GF-D8 (cell line): Measurements from ENCODE around the gene PRDM12.

Source experiments
- DNase-seq: peaks from one replicate; lab custom pipeline; 2025; lab: John Stamatoyannopoulos, UW

The PRDM12 gene

GRCh38 chr9:130635721-130636647 lies 28.4 kb upstream of the PRDM12 start:
- DNase-seq, result no peak

DNA sequence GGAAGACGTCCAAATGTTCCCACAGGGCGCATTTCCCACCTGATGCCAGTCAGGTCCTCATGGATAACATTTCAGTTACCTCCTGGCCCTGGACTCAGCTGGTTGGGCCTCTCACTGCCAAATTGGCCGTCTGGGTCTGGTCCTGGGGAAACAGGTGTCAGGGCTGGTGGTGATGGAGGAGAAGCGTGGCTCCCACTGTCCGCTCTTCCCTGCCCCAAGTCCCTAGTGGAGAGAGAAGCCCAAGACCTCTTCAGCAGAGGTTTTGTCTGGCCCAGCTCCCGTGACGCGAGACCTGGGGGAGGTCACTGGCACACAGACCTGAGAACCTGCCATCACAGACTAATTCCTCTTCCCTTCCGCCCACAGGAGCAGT lies 27.8 kb upstream of the PRDM12 start:
- DNase-seq, result no peak

GRCh38 chr9:130638284-130639123 lies 25.9 kb upstream of the PRDM12 start:
- no peak for DNase-seq

- no peak for DNase-seq
These were observed 25.1 kb upstream of the PRDM12 start for GRCh38 chr9:130639124-130639765.

DNA sequence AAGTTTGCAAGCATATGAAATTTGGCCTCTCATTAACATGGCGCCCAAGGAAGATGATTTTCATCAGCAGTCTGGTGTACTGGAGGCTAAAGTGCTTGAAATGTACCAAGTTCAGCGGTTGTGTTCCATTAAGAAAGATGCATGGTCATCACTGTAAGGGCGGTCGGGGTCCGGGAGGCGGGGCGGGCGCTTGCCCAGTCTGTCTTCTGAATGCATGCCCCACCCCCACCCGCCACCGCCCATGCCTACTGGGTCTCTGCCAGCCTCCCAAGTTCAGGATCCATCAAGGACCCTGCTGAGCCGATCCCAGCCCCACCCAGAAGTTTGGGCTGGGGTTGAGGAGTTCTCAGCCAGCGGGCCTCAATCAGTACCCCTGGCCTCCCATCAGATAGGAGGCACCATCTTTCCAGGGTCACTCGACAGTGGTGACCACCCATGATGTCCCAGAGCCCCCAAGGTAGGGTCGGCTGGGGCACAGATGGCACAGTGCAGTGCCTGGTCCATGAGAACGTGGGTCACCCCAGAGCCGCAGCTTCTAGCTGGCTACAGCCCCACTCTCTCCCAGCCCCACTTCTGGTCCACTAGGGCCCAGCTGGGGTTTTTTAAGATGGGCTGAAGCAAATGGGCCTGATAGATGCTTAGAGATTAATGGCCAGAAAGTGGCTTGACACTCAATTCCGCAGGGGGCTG lies 24.4 kb upstream of the PRDM12 start:
- DNase-seq, result no peak

DNA sequence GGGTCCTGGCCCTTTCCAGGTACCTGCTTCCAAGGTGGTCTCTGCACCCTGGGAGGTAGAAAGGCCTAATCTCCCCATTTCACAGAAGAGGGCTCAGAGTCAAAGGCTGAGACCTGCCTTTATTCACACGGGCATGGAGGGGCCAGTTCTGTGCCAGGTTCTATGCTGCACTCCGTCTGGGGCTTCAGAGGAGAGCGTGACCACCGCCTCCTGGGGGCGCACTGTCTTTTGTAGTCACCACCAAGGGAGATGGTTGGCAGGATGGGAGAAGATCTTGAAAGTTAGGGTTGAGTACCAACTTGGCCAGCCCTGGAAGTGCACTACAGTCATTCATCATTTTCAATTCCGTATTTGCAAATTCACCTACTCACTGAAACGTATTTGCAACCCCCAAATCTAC lies 23.7 kb upstream of the PRDM12 start:
- no peak for DNase-seq

DNA sequence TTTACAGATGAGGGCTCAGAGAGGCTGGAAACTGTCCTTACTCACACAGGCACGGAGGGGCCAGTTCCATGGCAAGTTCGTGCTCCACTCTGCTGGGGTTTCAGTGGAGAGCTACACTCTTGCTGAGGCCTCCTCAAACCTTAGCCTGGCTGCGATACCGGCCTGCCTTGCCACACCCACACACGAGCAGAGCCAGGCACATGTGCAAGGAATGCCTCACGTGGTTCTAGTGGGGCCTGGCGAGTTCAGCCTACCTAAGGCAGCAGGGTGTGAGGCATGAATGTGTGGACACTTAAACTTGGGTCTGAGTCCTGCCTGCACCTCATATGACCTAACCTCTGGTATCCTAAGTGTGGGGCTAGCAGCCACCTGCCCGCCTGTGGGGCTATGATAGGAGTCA lies 21.5 kb upstream of the PRDM12 start:
- DNase-seq, result no peak

DNA sequence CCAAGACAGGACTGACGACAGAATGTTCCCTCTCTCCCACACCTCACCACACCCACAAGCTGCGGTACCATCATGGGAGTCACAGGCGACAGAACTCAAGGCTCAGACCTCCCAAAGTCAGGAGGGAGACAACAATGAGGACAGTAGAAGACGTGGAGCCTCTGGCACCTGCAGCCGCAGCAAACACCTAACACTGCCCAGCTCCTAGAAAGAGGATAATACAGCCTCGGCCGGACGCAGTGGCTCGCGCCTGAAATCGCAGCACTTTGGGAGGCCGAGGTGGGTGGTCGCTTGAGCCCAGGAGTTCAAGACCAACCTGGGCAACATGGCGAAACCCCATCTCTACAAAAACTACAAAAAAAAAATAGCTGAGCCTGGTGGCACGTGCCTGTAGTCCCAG lies 13.2 kb upstream of the PRDM12 start:
- no peak for DNase-seq

GRCh38 chr9:130651752-130652151 lies 12.6 kb upstream of the PRDM12 start:
- no peak for DNase-seq

- DNase-seq, result no peak
These were observed 9.5 kb upstream of the PRDM12 start for GRCh38 chr9:130654879-130655278.

GRCh38 chr9:130658893-130659698 lies 5.3 kb upstream of the PRDM12 start:
- no peak for DNase-seq

DNA sequence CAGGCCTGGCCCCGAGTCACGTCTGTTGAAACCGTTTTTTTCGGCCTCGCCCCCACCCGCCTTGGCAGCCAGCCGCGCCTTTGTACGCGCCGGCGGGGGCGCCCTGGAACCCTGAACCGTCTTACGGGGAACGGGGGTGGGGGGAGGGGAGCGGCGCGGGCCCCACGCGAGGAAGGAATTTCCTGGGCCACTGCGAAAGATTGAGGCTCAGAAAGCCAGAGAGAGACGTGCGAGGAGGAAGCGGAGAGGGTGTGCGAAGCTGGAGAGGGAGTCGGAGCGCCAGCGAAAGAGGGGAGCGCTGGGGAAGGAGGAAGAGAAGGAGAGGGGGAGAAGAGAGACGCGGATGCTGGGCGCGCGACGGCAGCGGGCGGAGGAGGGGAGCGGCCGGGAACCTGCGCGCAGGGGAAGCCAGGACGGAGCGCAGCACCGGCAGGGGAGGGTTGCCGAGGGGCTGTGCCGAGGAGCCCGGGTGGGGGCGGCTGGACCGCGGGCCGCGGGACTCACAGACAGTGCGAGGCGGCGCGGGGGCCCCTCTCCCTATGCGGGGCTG lies 4.6 kb upstream of the PRDM12 start:
- no peak for DNase-seq

GRCh38 chr9:130660326-130660682 lies 4.1 kb upstream of the PRDM12 start:
- DNase-seq, result no peak

DNA sequence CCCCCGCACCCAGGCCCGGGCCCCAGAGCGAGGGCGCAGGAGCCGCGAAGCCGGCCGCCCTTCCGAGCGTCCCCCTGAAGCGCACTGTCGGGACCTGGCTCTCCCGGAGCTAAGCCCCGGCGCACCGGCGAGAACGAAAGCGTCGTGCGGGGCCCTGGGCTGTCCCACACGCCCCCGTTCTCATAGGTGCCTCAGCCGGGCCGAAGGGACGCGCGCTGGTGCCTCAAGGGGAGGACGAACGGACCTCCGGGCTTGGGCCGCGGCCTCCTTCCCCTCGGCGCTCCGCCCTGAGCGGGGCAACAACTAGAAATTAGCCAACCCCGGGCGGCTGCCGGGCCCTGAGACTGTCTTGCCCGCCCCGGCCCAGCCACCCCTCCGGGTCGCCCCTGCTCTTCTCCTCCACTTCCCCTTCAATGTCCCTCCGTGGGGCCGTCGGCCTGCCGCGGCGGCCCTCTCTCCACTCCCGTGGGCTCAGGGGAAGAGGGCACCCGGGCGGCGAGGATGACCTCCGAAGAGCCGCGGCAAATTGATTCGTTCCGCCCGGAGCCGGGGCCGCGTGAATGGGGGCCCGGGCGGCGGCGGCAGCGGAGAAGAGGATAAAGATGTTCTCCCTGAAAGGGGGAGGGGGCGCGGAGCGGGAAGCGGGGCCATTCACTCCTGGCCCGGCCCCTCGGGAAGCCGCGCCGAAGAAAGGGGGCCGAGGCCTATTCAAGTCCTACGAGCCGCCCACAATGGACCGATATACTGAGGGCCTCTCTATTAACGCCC lies 3.5 kb upstream of the PRDM12 start:
- no peak for DNase-seq

- no peak for DNase-seq
These were observed 2.8 kb upstream of the PRDM12 start for GRCh38 chr9:130661451-130662098.

GRCh38 chr9:130662099-130662969 lies 2.1 kb upstream of the PRDM12 start:
- DNase-seq, result no peak

- DNase-seq, result no peak
These were observed 1.5 kb upstream of the PRDM12 start for GRCh38 chr9:130662970-130663257.

GRCh38 chr9:130663258-130663976 lies 977 bp upstream of the PRDM12 start:
- DNase-seq, result no peak

GRCh38 chr9:130663977-130664250 lies 480 bp upstream of the PRDM12 start:
- no peak for DNase-seq
